Neutrophil (primary cell): ENCODE data around the gene BCAS3.

Experiments used
- H3K27ac ChIP-seq: fragments of 200-600 bp; sonication (generic); 2 replicates; pipeline ENCODE4 v1.5.1; 2016; ENCODE audit warnings: mild to moderate bottlenecking, moderate library complexity
- H3K27me3 ChIP-seq: fragments of 200-600 bp; sonication (generic); 2 replicates; pipeline ENCODE4 v1.6.0; 2016; ENCODE audit warnings: mild to moderate bottlenecking
- H3K36me3 ChIP-seq: fragments of 200-600 bp; sonication (generic); 2 replicates; pipeline ENCODE4 v1.5.1; 2017
- H3K4me1 ChIP-seq, 2 experiments: fragments of 200-600 bp in 1 of 2; sonication (generic) in 1 of 2; 1 replicate in 1 of 2; 2 replicates in 1 of 2; pipeline versions ENCODE4 v1.5.1 to v1.6.1; 2013 to 2016; ENCODE audit warnings: low read depth in 1 of 2, low read length in 1 of 2, mild to moderate bottlenecking in 1 of 2, moderate library complexity in 1 of 2; ENCODE audit not compliant: control insufficient read depth in 1 of 2, insufficient read depth in 1 of 2
- H3K4me3 ChIP-seq, 2 experiments: fragments of 200-600 bp in 1 of 2; sonication (generic) in 1 of 2; 1 replicate in 1 of 2; 2 replicates in 1 of 2; pipeline ENCODE4 v1.5.1; 2013 to 2016; ENCODE audit warnings: low read depth in 1 of 2, low read length in 1 of 2, mild to moderate bottlenecking in 1 of 2, moderate library complexity in 1 of 2
- H3K9me3 ChIP-seq: fragments of 200-600 bp; sonication (generic); 2 replicates; pipeline ENCODE4 v1.5.1; 2016
- CTCF ChIP-seq: fragments of 200-600 bp; sonication (generic); IDR thresholded peaks from 2 replicates; pipeline ENCODE4 v1.5.1; 2016; ENCODE audit warnings: antibody characterized with exemption

BCAS3 gene

GRCh38 chr17:61412860-61413660 is 735.4 kb downstream of the BCAS3 start:
- Histone ChIP-seq H3K4me1 (peaks cover 46 to 54% of the 10 kb centered on the region in 2 experiments), H3K9me3 (no peaks in the 10 kb centered on the region), H3K27me3 (peaks cover 100% of the 10 kb centered on the region), H3K4me3 (peak overlapping the region; percentile 57 to 69), H3K36me3 (no peaks in the 10 kb centered on the region), H3K27ac (no peak overlapping the region)
- no peak for TF ChIP-seq CTCF

- Histone ChIP-seq H3K27ac (no peak overlapping the region), H3K27me3 (peaks cover 100% of the 10 kb centered on the region), H3K9me3 (no peaks in the 10 kb centered on the region), H3K4me1 (peaks cover 45 to 48% of the 10 kb centered on the region in 2 experiments), H3K4me3 (no peak overlapping the region), H3K36me3 (no peaks in the 10 kb centered on the region)
- no peak for TF ChIP-seq CTCF
Observed at GRCh38 chr17:61413661-61414126, 736.0 kb downstream of the BCAS3 start.

- TF ChIP-seq CTCF, result no peak
- peaks cover 38 to 41% of the 10 kb centered on the region in 2 experiments for H3K4me1 ChIP-seq
- H3K4me3 ChIP-seq, result no peak overlapping the region
- H3K9me3 ChIP-seq, result no peaks in the 10 kb centered on the region
- peaks cover 100% of the 10 kb centered on the region for H3K27me3 ChIP-seq
- H3K36me3 ChIP-seq, result no peaks in the 10 kb centered on the region
- H3K27ac ChIP-seq, result no peak overlapping the region
Observed at GRCh38 chr17:61414141-61414935, 736.7 kb downstream of the BCAS3 start.

DNA sequence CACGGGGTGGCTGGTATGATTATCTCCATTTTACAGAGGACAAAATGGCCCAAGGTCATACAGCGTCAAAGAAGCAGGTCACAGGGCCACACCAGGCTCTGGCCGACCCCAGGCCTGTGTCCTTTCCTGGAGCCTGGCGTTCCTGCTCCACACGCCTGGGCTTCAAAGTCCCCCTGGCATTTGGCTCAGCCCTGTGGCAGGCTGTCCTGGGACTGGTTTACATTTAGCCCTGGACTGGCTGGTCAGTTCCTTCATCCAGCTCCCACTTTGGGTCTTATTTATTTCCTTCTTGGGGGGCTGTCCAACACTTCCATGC is 737.2 kb downstream of the BCAS3 start:
- Histone ChIP-seq H3K36me3 (no peaks in the 10 kb centered on the region), H3K27me3 (peaks cover 100% of the 10 kb centered on the region), H3K27ac (no peak overlapping the region), H3K4me1 (peaks cover 34 to 37% of the 10 kb centered on the region in 2 experiments), H3K4me3 (no peak overlapping the region), H3K9me3 (no peaks in the 10 kb centered on the region)
- no peak for TF ChIP-seq CTCF

- H3K27me3 ChIP-seq, result peaks cover 100% of the 10 kb centered on the region
- TF ChIP-seq CTCF, result no peak
- no peak overlapping the region for H3K4me3 ChIP-seq
- no peaks in the 10 kb centered on the region for H3K36me3 ChIP-seq
- no peak overlapping the region for H3K27ac ChIP-seq
- H3K9me3 ChIP-seq, result no peaks in the 10 kb centered on the region
- H3K4me1 ChIP-seq, result peaks cover 27 to 30% of the 10 kb centered on the region in 2 experiments
Observed at GRCh38 chr17:61415374-61416210, 737.9 kb downstream of the BCAS3 start.
